ENCODE results near the gene DRC7.

DRC7 gene

DNA sequence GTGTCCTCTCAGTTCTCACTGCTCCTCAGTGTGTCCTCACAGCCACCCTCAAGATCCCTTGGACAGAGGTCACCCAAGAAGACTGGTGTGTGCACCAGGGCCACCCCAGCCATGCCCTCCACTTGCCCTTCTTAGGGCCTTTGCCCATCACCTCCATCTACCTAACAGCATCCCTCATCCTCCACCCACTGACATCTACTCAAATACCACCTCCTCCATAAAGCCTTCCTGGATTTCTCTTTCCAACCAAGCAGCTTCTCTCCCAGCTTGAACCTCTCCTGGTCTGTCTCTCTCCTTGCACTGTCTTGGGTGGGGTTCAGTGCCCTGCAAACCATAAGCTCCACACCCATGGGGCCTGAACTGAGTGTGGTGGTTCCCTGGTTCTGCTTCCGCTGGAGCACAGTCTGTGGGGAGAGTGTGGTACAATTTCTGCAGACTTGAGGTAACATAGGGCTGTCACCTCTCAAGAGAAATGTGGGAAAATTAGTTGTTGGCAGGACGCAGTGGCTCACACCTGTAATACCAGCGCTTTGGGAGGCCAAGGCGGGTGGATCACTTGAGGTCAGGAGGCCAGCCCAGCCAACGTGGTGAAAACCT lies 55.3 kb downstream of the DRC7 start:
- intact Hi-C loops (cut with DNase I; ENCODE audit: low total_unique reads) = loop anchor here (10.0 kb wide), 1 partner anchor 245 kb away; no protein-coding TSS in a partner anchor
- Histone ChIP-seq H3K36me3 (peaks cover 4 to 76% (median 36%) of the 10 kb centered on the region in 3 donors), H3K4me3 (no peak overlapping the region), H3K27ac (no peak overlapping the region), H3K4me1 (no peaks in the 10 kb centered on the region), H3K27me3 (no peaks in the 10 kb centered on the region), H3K9me3 (no peaks in the 10 kb centered on the region)
- no peak for DNase-seq
- TF ChIP-seq, protein P1, sequence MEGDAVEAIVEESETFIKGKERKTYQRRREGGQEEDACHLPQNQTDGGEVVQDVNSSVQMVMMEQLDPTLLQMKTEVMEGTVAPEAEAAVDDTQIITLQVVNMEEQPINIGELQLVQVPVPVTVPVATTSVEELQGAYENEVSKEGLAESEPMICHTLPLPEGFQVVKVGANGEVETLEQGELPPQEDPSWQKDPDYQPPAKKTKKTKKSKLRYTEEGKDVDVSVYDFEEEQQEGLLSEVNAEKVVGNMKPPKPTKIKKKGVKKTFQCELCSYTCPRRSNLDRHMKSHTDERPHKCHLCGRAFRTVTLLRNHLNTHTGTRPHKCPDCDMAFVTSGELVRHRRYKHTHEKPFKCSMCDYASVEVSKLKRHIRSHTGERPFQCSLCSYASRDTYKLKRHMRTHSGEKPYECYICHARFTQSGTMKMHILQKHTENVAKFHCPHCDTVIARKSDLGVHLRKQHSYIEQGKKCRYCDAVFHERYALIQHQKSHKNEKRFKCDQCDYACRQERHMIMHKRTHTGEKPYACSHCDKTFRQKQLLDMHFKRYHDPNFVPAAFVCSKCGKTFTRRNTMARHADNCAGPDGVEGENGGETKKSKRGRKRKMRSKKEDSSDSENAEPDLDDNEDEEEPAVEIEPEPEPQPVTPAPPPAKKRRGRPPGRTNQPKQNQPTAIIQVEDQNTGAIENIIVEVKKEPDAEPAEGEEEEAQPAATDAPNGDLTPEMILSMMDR (IDR thresholded peaks at IDR 0.05) = no peak

DNA sequence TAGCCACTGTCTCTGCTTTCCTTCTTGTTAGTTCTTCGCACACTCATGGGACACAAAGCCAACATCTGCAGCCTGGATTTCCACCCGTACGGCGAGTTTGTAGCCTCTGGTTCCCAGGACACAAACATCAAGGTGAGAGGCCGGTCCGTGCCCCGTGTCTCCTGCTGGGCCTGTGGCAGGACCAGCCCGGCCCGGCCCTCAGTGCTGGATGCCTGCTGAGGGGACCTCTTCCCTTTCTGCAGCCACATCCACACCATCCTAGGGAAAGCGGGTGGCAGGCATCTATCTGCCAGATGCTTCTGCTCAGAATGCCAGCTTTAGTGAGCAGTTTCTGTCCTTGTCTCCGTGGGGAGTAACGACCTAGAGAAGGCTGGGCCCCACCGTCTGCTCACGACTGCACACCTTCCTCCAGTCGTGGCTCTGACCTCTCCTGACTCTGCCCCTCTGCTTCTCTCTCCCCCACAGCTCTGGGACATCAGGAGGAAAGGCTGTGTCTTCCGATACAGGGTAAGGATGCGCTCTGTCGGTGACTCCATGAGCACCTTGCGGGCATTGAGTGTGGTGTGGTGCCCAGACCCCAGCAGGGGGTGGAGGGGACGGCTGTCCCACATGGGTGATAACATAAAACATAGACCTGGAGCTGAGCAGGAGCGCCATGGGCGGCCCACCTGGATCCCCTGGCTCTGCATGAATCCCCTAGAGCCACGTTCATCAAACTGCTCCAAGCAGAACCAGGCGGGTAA lies 56.4 kb downstream of the DRC7 start:
- H3K9me3 ChIP-seq = no peaks in the 10 kb centered on the region
- DNase-seq = no peak
- no peaks in the 10 kb centered on the region for H3K4me1 ChIP-seq
- no peaks in the 10 kb centered on the region for H3K27me3 ChIP-seq
- H3K4me3 ChIP-seq = no peak overlapping the region
- TF ChIP-seq, protein P1 (IDR thresholded peaks at IDR 0.05) = no peak
- intact Hi-C loops (cut with DNase I; ENCODE audit: low total_unique reads) = loop anchor here (10.0 kb wide), 1 partner anchor 244 kb away; no protein-coding TSS in a partner anchor
- no peak overlapping the region for H3K27ac ChIP-seq
- H3K36me3 ChIP-seq = peaks cover 4 to 87% (median 44%) of the 10 kb centered on the region in 3 donors

DNA sequence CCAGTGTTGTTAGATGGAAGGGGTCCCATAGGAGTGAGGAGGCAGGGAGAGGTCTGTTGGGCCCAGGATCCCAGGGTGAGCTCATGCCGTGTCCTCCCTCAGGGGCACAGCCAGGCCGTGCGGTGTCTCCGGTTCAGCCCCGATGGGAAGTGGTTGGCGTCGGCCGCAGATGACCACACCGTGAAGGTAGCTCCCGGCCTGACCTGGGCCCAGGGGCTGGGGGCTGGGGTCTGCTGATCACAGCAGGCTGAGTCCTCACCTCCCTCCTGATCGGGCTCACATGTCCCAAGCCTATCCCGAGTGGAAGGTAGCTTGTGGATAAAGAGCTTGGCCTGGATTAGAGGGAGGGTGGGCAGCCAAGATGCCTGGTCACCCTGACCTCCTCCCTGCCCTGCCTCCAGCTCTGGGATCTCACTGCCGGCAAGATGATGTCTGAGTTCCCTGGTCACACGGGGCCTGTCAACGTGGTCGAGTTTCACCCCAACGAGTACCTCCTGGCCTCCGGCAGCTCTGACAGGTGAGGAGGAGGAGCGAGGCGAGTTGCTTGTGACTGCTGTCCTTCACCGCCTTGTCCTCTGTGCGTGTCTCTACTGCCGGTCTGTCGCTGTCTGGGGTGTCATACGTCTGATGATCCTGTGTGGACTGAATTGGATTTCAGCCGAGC lies 57.1 kb downstream of the DRC7 start:
- H3K9me3 ChIP-seq = no peaks in the 10 kb centered on the region
- H3K4me3 ChIP-seq = no peak overlapping the region
- intact Hi-C loops (cut with DNase I; ENCODE audit: low total_unique reads) = loop anchor here (10.0 kb wide), 1 partner anchor 243 kb away; no protein-coding TSS in a partner anchor
- TF ChIP-seq, protein P1 (IDR thresholded peaks at IDR 0.05) = no peak
- H3K4me1 ChIP-seq = no peaks in the 10 kb centered on the region
- no peak overlapping the region for H3K27ac ChIP-seq
- H3K36me3 ChIP-seq = peaks cover 4 to 88% (median 44%) of the 10 kb centered on the region in 3 donors
- H3K27me3 ChIP-seq = no peaks in the 10 kb centered on the region
- no peak for DNase-seq

DNA sequence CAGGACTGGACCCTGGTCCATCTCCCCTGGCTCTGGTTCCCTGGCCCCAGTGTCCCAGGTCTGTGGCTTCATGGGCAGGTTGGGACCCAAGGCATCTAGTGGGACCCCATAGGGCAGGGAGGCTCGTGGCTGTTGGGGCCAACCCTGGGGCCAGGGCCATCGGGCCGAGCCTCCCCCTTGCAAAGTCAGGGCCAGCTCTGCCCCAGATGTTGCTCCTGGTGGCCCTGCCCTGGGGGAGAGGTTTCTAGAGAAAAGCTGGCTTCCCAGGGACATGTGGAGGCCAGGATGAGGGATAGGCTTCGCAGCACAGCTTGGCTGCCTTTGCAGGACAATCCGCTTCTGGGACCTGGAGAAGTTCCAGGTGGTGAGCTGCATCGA lies 57.6 kb downstream of the DRC7 start:
- TF ChIP-seq, protein P1 (IDR thresholded peaks at IDR 0.05) = no peak

DNA sequence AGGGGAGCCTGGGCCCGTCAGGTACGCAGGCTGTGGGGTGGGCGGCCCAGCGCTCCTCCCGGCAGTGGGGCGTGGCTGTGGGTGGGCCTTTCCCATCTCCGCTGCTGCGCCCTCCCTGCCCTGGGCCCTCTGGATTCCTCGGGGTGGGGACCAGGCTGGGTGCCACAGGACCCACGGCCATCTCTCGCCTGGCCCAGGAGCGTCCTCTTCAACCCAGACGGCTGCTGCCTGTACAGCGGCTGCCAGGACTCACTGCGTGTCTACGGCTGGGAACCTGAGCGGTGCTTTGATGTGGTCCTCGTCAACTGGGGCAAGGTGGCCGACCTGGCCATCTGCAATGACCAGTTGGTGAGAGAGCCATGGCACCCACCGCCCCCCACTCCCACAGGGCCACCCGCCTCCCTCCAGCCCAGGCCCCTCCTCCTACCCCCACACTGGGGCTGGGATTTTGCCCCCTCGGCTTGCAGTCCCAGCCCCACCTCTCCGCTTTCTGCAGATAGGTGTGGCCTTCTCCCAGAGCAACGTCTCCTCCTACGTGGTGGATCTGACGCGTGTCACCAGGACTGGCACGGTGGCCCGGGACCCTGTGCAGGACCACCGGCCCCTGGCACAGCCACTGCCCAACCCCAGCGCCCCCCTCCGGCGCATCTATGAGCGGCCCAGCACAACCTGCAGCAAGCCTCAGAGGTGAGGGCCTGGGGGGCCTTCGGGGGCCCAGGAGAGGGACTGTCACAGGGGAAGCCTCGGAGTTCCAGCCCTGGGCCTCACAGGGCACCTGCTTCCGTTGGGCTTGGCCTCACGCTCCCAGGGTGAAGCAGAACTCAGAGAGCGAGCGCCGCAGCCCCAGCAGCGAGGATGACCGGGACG lies 58.2 kb downstream of the DRC7 start:
- Histone ChIP-seq H3K27ac (no peak overlapping the region), H3K4me1 (peaks cover 0 to 6% (median 0%) of the 10 kb centered on the region in 4 donors), H3K36me3 (peaks cover 4 to 79% (median 37%) of the 10 kb centered on the region in 3 donors), H3K9me3 (no peaks in the 10 kb centered on the region), H3K4me3 (no peak overlapping the region), H3K27me3 (no peaks in the 10 kb centered on the region)
- DNase-seq = no peak
- TF ChIP-seq, protein P1 (IDR thresholded peaks at IDR 0.05) = no peak
- intact Hi-C loops (cut with DNase I; ENCODE audit: low total_unique reads) = loop anchor here (10.0 kb wide), 1 partner anchor 242 kb away; no protein-coding TSS in a partner anchor

More for the DNA sequence above, 57.6 kb downstream of the DRC7 start:
- Histone ChIP-seq H3K4me3 (no peak overlapping the region), H3K4me1 (peaks cover 0 to 2% (median 0%) of the 10 kb centered on the region in 4 donors), H3K36me3 (peaks cover 4 to 84% (median 42%) of the 10 kb centered on the region in 3 donors), H3K27ac (no peak overlapping the region), H3K27me3 (no peaks in the 10 kb centered on the region), H3K9me3 (no peaks in the 10 kb centered on the region)
- DNase-seq = no peak
- intact Hi-C loops (cut with DNase I; ENCODE audit: low total_unique reads) = loop anchor here (10.0 kb wide), 1 partner anchor 243 kb away; no protein-coding TSS in a partner anchor
